ENCODE measurements around the gene IGSF23.

Gene IGSF23

DNA sequence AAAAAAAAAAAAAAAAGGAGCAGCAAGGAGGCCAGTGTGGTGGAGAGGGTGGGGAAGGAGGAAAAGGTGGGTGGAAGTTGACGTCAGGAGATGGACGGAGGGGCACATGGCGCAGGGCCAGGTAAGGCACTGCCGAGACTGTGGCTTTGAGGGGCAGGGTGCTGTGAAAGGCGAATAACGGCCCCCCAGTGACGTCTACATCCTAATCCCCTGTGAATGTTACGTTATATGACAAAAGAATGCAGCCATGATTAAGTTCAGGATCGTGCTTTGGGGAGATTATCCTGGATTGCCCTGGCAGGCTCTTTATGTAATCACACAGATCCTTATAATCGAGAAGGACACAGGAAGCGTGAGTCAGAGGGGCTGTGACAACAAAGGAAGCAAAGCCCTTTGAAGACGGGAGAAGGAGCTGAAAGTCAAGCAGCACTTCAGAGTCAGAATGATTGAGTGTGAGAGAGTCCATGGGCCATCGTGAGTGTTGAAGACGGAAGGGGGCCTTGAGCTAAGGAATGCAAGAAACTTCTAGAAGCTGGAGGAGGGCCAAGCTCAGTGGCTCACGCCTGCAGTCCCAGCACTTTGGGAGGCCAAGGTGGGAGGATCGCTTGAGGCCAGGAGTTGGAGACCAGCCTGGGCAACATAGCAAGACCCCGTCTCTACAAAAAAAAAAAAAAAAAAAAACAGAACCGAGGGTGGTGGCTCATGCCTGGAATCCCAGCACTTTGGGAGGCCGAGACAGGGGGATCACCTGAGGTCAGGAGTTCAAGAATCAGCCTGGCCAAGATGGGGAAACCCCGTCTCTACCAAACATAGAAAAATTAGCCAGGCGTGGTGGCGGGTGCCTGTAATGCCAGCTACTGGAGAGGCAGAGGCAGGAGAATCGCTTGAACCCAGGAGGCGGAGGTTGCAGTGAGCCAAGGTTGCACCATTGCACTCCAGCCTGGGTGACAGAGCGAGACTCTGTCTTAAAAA lies 71.8 kb downstream of the IGSF23 start:
- Histone ChIP-seq H4K20me1 (ENCODE audit: control insufficient read depth, insufficient read depth, low read depth, low read length) (no peaks in the 10 kb centered on the region), H3K9me3 (ENCODE audit: control insufficient read depth, insufficient read depth, low read length) (no peaks in the 10 kb centered on the region), H3K4me1 (ENCODE audit: control insufficient read depth, low read length) (peaks cover 19% of the 10 kb centered on the region), H3K4me2 (ENCODE audit: low read length) (peak overlapping the region; percentile 60), H3K9me2 (replicated peaks; ENCODE audit: control insufficient read depth, low read length) (no peaks in the 10 kb centered on the region), H3K36me3 (ENCODE audit: control insufficient read depth, low read length) (no peaks in the 10 kb centered on the region), H3K27me3 (ENCODE audit: control insufficient read depth, low read length) (peaks cover 11% of the 10 kb centered on the region), H3K4me3 (ENCODE audit: low read length) (peak overlapping the region; percentile 56), H3F3A (ENCODE audit: control insufficient read depth, insufficient read depth) (no peaks in the 10 kb centered on the region), H3K27ac (ENCODE audit: low read depth, low read length) (no peak overlapping the region), H3K79me2 (ENCODE audit: control insufficient read depth, low read length) (no peaks in the 10 kb centered on the region)
- TF ChIP-seq, protein P1, sequence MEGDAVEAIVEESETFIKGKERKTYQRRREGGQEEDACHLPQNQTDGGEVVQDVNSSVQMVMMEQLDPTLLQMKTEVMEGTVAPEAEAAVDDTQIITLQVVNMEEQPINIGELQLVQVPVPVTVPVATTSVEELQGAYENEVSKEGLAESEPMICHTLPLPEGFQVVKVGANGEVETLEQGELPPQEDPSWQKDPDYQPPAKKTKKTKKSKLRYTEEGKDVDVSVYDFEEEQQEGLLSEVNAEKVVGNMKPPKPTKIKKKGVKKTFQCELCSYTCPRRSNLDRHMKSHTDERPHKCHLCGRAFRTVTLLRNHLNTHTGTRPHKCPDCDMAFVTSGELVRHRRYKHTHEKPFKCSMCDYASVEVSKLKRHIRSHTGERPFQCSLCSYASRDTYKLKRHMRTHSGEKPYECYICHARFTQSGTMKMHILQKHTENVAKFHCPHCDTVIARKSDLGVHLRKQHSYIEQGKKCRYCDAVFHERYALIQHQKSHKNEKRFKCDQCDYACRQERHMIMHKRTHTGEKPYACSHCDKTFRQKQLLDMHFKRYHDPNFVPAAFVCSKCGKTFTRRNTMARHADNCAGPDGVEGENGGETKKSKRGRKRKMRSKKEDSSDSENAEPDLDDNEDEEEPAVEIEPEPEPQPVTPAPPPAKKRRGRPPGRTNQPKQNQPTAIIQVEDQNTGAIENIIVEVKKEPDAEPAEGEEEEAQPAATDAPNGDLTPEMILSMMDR (IDR thresholded peaks at IDR 0.05; ENCODE audit: low read depth, low read length, poor library complexity, severe bottlenecking), result no peak

DNA sequence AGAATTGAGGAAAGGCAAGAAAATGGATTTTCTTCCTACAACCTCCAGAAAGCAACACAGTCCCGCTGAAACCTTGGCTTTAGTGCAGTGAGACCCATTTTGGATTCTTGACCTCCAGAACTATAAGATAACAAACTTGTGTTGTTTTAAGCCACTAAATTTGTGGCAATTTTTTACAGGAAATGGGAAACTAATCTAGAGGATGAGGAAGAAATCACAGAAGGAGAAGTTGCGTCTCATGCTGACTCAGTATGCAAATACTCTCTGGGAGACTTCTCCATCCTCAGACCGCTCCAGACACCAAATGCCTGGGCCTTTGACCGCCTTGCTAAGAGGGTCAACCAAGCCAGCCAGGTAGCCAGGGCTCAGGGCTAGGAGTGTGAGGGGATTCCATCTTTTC lies 72.5 kb downstream of the IGSF23 start:
- H3K9me3 ChIP-seq (ENCODE audit: control insufficient read depth, insufficient read depth, low read length), result no peaks in the 10 kb centered on the region
- H3K79me2 ChIP-seq (ENCODE audit: control insufficient read depth, low read length), result no peaks in the 10 kb centered on the region
- no peaks in the 10 kb centered on the region for H4K20me1 ChIP-seq (ENCODE audit: control insufficient read depth, insufficient read depth, low read depth, low read length)
- H3K27me3 ChIP-seq (ENCODE audit: control insufficient read depth, low read length), result peaks cover 11% of the 10 kb centered on the region
- no peak overlapping the region for H3K27ac ChIP-seq (ENCODE audit: low read depth, low read length)
- no peak for TF ChIP-seq EZH2phosphoT487 (IDR thresholded peaks at IDR 0.05; ENCODE audit: borderline replicate concordance, low read length)
- TF ChIP-seq, protein P1 (IDR thresholded peaks at IDR 0.05; ENCODE audit: low read depth, low read length, poor library complexity, severe bottlenecking), result no peak
- H3F3A ChIP-seq (ENCODE audit: control insufficient read depth, insufficient read depth), result no peaks in the 10 kb centered on the region
- no peaks in the 10 kb centered on the region for H3K9me2 ChIP-seq (replicated peaks; ENCODE audit: control insufficient read depth, low read length)
- H3K4me2 ChIP-seq (ENCODE audit: low read length), result peak overlapping the region; percentile 60
- H3K36me3 ChIP-seq (ENCODE audit: control insufficient read depth, low read length), result no peaks in the 10 kb centered on the region
- peaks cover 19% of the 10 kb centered on the region for H3K4me1 ChIP-seq (ENCODE audit: control insufficient read depth, low read length)
- peak overlapping the region; percentile 56 for H3K4me3 ChIP-seq (ENCODE audit: low read length)

Measured in DOHH2 (cell line).